Measurements from ENCODE around the gene CES2.

Gene CES2

DNA sequence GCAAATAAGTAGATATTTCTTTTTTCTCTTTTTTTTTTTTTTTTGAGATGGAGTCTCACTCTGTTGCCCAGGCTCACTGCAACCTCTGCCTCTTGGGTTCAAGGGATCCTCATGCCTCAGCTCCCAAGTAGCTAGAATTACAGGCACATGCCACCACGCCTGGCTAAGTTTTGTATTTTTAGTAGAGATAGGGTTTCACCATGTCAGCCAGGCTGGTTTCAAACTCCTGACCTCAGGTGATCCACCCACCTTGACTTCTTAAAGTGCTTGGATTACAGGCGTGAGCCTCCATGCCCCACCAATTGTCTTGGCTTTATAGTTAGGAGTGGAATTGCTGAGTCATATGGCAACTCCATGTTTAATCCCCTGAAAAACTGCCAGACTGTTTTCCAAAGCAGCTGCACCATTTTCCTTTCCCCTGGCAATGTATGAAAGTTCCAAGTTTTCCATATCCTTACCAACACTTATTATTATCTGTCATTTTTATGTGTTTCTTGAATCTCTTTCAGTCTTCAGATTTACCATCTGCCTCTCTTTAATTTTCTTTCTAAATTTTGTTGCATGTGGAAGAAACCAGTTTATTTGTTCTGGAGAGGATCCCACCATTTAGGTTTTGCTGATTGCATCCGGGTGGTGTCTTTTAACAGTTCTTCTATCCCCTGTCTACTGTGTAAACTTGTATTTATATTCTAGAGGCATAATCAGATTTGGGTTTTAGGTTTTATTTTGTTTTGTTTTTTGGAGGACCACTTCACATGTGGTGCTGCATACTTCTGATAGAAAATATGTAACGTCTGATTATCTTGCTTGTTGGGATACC is 15.9 kb downstream of the CES2 start:
- Histone ChIP-seq H3K79me2 (ENCODE audit: low read length) (no peaks in the 10 kb centered on the region), H3K27ac (ENCODE audit: low read length) (no peak overlapping the region), H3K4me1 (ENCODE audit: low read length) (peaks cover 11% of the 10 kb centered on the region), H3K4me3 (ENCODE audit: low read length) (no peak overlapping the region), H2AFZ (ENCODE audit: low read depth, low read length) (no peak overlapping the region), H3K4me2 (ENCODE audit: low read length) (no peak overlapping the region), H3K9me3 (ENCODE audit: insufficient read depth, low read length) (no peaks in the 10 kb centered on the region), H3K9ac (ENCODE audit: low read length) (no peak overlapping the region), H4K20me1 (ENCODE audit: insufficient read depth, low read length) (no peaks in the 10 kb centered on the region), H3K27me3 (ENCODE audit: low read depth, low read length) (peaks cover 5% of the 10 kb centered on the region; the same call in 1 of the 2 replicates), H3K36me3 (replicated peaks; ENCODE audit: low read depth, low read length) (no peaks in the 10 kb centered on the region)
- TF ChIP-seq, protein P1, sequence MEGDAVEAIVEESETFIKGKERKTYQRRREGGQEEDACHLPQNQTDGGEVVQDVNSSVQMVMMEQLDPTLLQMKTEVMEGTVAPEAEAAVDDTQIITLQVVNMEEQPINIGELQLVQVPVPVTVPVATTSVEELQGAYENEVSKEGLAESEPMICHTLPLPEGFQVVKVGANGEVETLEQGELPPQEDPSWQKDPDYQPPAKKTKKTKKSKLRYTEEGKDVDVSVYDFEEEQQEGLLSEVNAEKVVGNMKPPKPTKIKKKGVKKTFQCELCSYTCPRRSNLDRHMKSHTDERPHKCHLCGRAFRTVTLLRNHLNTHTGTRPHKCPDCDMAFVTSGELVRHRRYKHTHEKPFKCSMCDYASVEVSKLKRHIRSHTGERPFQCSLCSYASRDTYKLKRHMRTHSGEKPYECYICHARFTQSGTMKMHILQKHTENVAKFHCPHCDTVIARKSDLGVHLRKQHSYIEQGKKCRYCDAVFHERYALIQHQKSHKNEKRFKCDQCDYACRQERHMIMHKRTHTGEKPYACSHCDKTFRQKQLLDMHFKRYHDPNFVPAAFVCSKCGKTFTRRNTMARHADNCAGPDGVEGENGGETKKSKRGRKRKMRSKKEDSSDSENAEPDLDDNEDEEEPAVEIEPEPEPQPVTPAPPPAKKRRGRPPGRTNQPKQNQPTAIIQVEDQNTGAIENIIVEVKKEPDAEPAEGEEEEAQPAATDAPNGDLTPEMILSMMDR (IDR thresholded peaks at IDR 0.05; ENCODE audit: low read depth, low read length): no peak
- TF ChIP-seq EZH2phosphoT487 (IDR thresholded peaks at IDR 0.05; ENCODE audit: low read depth): no peak

DNA sequence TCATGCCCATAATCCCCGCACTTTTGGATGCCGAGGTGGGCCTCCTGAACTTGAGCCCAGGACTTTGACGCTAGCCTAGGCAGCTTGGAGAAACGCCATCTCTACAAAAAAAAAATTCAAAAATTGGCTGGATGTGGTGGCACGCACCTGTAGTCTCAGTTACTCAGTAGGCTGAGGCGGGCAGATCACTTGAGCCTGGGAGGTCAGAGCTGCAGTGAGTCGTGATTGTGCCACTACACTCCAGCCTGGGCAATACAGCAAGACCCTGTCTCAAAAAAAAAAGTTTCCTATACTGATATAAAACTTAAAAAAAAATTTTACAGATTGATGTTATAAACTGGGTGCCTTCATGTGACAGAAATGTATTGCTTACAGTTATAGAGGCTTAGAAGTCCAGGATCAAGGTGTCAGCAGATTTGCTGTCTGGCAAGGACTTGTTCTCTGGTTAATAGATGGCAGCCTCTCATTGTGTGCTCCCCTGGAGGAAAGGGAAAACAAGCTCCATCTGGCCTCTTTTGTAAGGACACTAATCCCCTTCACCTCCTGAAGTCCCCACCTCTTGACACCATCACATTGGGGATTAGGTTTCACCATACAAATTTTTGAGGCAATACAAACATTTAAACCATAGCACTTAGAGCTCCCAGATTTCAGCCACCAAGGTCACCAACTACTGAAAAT is 17.3 kb downstream of the CES2 start:
- peaks cover 17% of the 10 kb centered on the region for H3K4me1 ChIP-seq (ENCODE audit: low read length)

DNA sequence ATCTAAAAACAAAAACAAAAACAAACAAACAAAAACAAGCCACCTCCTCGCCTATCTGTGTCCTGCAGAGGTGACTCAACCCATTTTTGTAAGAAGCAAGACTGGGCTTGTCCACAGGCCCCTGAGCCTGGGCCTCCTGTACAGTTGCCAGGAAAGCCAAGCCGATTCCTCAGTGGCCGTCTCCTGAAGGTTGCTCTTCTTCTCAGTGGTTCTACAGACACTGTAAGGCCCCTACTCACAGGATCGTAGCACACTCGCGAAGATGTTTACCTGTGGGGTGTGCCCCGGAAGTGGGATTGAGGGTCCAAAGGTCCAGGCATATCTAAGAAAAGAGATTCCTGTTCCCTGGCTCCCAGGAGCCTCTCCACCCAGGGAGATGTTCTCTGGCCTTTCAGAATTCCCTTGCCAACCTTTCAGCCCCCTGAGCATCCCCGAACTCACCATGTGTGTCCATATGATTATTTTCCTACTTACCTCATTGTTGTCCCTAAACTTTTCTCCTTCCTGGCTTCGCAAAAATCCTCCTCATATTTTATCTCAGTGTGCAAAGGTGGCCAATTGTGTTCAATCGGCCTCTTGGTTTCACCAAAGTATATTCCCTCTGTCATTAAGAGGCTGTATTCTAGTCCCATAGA is 18.3 kb downstream of the CES2 start:
- no peak overlapping the region for H3K4me2 ChIP-seq (ENCODE audit: low read length)

More for the DNA sequence above, 17.3 kb downstream of the CES2 start:
- Histone ChIP-seq H2AFZ (ENCODE audit: low read depth, low read length) (no peak overlapping the region), H3K79me2 (ENCODE audit: low read length) (no peaks in the 10 kb centered on the region), H3K4me2 (ENCODE audit: low read length) (no peak overlapping the region), H3K9ac (ENCODE audit: low read length) (no peak overlapping the region), H4K20me1 (ENCODE audit: insufficient read depth, low read length) (no peaks in the 10 kb centered on the region), H3K36me3 (replicated peaks; ENCODE audit: low read depth, low read length) (no peaks in the 10 kb centered on the region), H3K9me3 (ENCODE audit: insufficient read depth, low read length) (no peaks in the 10 kb centered on the region), H3K27me3 (ENCODE audit: low read depth, low read length) (peaks cover 5% of the 10 kb centered on the region; the same call in 1 of the 2 replicates), H3K27ac (ENCODE audit: low read length) (no peak overlapping the region), H3K4me3 (ENCODE audit: low read length) (no peak overlapping the region)
- TF ChIP-seq EZH2phosphoT487 (IDR thresholded peaks at IDR 0.05; ENCODE audit: low read depth): no peak
- TF ChIP-seq, protein P1 (IDR thresholded peaks at IDR 0.05; ENCODE audit: low read depth, low read length): no peak

More for the DNA sequence above, 18.3 kb downstream of the CES2 start:
- H3K4me3 ChIP-seq (ENCODE audit: low read length): no peak overlapping the region
- no peak overlapping the region for H3K27ac ChIP-seq (ENCODE audit: low read length)
- H3K36me3 ChIP-seq (replicated peaks; ENCODE audit: low read depth, low read length): no peaks in the 10 kb centered on the region
- no peak for TF ChIP-seq EZH2phosphoT487 (IDR thresholded peaks at IDR 0.05; ENCODE audit: low read depth)
- TF ChIP-seq, protein P1 (IDR thresholded peaks at IDR 0.05; ENCODE audit: low read depth, low read length): no peak
- no peaks in the 10 kb centered on the region for H4K20me1 ChIP-seq (ENCODE audit: insufficient read depth, low read length)
- peaks cover 5% of the 10 kb centered on the region; the same call in 1 of the 2 replicates for H3K27me3 ChIP-seq (ENCODE audit: low read depth, low read length)
- peaks cover 25% of the 10 kb centered on the region for H3K4me1 ChIP-seq (ENCODE audit: low read length)
- H3K9me3 ChIP-seq (ENCODE audit: insufficient read depth, low read length): no peaks in the 10 kb centered on the region
- H3K9ac ChIP-seq (ENCODE audit: low read length): no peak overlapping the region
- no peaks in the 10 kb centered on the region for H3K79me2 ChIP-seq (ENCODE audit: low read length)
- H2AFZ ChIP-seq (ENCODE audit: low read depth, low read length): no peak overlapping the region
